HG03342 (cell line): Measurements from ENCODE around the gene OSBPL10.

Experiments used
- ATAC-seq: cut with Tn5 transposase; IDR thresholded peaks from one replicate; pipeline ENCODE4 v1.9.1; 2021; ENCODE audit warnings: mild to moderate bottlenecking, moderate library complexity; ENCODE audit not compliant: unreplicated experiment

The OSBPL10 gene

DNA sequence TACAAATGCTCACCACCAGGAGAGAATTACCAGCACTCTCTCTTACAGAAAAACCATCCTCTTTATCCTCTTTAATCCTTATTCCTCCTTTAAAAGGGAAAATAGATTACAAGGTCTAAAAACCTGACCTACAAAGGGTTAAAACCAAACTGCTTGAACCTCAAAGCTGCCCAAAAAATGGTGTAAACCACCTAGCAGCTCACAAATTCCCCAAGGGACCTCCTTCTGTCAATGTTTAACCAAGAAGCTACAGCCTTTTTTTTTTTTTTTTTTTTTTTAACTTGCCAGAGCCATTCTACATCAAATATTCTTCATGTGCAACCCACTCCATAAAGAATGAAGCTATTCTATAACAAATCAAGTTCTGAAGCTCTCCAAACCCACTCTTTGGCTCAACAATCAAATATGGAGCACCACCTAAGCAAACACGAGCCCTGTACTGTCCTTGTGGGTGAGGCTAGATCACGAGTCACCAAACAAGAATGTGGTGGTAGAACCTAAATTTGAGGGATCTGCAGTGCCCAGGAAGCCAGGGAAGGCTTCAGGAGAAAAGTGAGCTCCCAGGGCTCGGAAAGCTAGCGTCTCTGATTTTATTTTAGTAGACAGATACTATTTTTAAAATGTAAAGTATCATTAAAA lies 20.1 kb downstream of the OSBPL10 start:
- ATAC-seq, result peak; percentile 56

DNA sequence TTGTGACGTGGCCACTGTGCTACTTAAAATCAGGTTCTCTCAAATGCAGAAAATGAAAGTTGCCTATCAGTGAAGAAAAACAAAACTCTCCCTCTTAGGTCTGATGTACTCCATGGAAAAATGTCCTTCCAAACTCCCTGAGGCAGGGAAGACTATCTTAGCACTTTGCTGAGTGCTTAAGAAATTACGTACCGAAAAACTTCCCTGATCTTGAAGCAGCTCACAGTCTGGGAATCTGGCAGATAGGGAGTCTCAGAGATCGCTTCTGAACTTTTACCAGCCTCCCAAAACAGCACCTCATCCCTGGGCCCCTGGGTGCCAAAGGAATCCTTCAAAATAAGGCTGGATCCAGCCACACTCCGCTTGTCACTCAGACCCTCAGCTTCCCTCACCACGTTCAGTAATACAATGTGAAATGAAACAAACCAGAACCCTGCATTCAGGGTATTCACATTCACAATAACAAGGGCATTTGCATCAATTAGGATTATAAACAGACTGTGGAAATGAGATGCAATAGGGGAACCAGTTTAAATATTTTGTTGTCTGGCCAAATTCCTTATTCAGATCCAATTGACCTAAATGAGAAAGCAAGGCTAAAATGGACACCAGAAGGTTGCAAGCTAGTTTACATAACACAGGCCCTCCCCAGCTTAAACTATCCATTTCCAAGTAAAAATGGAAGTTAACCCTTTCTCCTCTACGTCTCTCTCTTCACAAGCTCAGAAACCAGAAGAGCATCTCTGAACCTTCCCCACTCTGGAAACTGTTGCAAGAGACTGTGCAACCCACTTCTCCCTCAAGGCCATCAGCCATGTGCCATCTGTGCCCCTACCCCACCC lies 20.9 kb downstream of the OSBPL10 start:
- ATAC-seq, result peak; percentile 21

GRCh38 chr3:31959251-31959650 lies 21.8 kb downstream of the OSBPL10 start:
- no peak for ATAC-seq

- ATAC-seq, result no peak
These were observed 22.3 kb downstream of the OSBPL10 start for GRCh38 chr3:31958701-31959152.

- ATAC-seq, result no peak
These were observed 24.0 kb downstream of the OSBPL10 start for GRCh38 chr3:31957106-31957505.

DNA sequence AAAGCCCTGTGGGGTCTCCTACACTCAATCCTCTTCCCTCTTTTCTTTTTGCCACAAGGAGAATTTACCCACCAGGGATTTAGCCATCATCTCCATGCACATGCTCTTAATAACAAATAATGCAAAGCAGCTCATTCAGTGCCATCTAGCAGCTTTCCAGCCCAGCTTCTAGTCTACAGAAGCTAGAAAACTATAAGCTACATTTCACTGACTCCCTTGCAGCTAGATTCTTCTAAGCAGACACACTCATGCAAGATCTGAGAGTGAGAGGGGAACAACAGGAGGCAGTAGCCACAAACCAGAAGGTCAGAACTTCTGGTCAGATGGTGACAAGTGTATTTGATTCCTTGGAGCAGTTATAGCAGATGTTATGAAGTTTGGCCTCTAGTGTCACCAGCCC lies 25.5 kb downstream of the OSBPL10 start:
- ATAC-seq, result no peak

GRCh38 chr3:31953636-31954035 lies 27.4 kb downstream of the OSBPL10 start:
- ATAC-seq, result no peak

DNA sequence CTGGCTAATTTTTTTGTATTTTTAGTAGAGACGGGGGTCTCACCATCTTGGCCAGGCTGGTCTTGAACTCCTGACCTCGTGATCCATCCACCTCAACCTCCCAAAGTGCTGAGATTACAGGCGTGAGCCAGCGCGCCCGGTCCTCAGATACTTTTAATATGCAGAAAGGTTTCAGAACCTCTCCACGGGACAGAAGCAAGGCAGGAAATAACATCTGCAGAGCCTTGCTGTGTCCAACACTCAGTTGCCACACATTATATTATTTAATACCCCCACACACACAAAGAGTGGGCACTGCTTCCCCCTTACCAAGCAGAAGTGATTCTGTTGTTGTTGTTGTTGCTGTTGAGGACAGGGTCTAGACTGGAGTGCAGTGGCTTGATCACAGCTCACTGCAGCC lies 28.0 kb downstream of the OSBPL10 start:
- ATAC-seq, result no peak

DNA sequence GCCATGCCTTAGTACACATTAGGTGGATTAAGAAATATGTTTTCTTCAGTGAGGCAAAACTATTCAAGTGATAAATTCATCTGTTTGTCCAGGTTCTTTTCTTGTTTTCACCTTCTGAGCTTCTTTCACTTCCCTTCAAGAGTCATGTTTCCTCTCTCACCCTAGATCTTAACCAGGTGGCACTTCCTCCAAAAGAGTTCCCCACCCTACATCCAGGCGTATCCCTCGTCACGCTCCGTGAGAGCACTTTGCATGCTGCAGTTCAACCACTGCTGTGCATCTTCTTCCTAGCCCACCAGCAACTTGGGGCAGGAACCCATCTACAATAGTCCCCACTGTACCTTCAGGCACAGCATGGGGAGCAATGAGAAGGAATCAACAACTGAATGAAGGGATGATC lies 28.9 kb downstream of the OSBPL10 start:
- peak; percentile 95 for ATAC-seq

DNA sequence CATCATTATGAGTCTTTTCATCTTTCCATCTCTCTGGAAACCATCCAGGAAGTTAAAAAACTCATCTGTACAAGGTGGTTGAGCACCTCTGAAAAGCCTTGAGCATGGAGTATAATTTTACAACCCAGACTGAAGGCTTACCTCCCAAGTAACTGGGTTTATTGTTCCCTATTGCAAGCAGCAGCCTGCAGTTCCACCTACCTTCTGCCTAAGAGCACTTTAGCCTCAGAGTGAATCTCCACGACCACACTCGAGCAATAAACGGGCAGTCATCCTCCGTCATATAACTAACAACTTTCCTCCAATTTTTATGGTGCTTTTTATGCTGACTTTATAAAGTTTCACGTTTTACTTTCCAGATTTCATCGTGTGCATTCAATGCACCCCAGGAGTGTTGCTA lies 32.8 kb downstream of the OSBPL10 start:
- ATAC-seq, result no peak

DNA sequence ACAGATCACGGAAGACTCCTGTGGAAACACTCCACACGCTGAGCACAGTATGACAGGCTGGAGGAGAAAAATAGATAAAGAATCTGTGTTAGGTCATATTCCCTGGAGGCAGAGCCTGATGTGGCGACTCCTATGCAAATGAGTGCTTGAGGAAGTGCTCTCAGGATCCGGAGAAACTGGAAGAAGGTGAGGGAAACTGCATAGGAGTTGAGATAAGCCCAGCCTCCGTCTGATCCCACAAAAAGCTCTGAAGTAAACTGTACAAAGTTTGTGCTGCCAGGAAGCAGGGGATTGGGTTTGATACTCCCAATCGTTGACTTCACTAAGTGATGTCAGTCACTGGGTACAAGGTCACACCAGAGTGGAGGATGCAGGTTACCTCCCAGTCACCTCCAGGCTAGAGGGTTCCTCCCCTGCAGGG lies 33.4 kb downstream of the OSBPL10 start:
- ATAC-seq, result no peak

- no peak for ATAC-seq
These were observed 33.9 kb downstream of the OSBPL10 start for GRCh38 chr3:31947162-31947561.

- peak; percentile 68 for ATAC-seq
These were observed 34.5 kb downstream of the OSBPL10 start for GRCh38 chr3:31946484-31947081.

- ATAC-seq, result no peak
These were observed 35.4 kb downstream of the OSBPL10 start for GRCh38 chr3:31945738-31946052.

DNA sequence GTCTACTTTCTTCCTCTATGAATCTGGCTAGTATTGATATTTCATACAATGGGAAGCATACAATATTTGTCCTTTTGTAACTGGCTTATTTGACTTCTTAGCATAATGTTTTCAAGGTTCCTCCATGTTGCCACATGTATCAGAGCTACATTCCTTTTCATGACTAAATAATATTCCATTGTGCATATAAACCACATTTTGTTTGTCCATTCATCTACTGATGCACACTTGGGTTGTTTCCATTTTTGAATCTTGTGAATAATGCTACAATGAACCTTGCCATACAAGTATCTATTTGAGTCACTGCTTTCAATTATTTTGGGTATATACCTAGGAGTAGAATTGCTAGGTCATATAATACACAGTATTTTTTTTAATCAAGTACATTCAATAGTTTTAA lies 38.0 kb downstream of the OSBPL10 start:
- ATAC-seq, result no peak

GRCh38 chr3:31942446-31942845 lies 38.6 kb downstream of the OSBPL10 start:
- ATAC-seq, result no peak

- ATAC-seq, result no peak
These were observed 43.8 kb downstream of the OSBPL10 start for GRCh38 chr3:31937225-31937624.

DNA sequence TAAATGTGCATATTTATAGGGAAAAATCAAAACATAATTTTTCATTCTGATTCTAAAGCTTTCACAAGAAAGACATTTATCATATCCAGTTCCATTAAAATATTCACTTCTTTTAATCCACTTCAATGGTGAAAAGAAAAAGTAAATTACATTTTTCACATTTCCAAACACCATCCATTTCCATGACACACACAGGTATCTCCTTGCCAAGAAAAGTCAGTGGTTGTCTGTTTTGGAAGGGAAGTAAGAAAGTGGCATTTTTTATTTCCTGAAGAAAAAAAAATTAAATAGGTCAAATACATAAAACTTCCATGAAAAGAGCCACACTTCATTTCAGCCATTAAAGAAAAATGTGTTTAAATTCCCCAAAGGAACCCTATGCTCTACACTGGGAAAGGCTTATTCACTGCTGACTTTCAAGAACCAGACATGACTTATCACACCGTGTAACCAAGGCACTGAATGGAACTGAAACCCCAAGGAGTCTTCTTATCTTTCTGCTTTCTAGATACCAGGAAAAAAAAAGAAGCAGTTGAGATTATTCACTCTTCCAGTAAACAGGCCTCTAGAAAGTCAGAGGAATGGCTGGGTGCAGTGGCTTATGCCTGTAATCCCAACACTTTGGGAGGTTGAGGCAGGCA lies 44.5 kb downstream of the OSBPL10 start:
- ATAC-seq, result no peak

- ATAC-seq, result no peak
These were observed 46.2 kb downstream of the OSBPL10 start for GRCh38 chr3:31934866-31935265.

GRCh38 chr3:31934018-31934417 lies 47.0 kb downstream of the OSBPL10 start:
- ATAC-seq, result no peak

DNA sequence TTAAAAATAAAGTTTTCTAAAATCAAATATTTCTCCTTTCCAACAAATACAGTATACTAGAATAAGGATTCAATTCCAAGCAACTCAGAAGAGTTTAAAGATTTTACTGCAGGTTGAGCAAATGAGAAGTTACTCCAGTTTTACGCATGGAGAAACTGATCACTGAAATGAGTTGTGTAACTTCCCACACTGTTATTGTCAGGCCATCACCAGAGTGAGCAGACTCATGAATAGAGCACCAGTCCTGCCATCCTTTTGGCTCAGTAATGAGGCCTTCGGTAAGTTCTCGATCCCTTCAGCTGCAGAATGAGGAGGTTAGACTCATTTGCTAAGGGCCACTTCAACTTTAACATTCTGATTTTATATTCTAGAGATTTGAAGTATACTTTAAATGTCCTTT lies 48.1 kb downstream of the OSBPL10 start:
- ATAC-seq, result no peak
